Epithelial cell of proximal tubule (primary cell): ENCODE results near the gene PON3. TPM values are rescaled to one million over a fixed set of nuclear protein-coding genes. Genes with fewer than 3 reads are reported as not detected.

Experiments
- DNase-seq: peaks from one replicate; pipeline ENCODE4 v3.0.0-alpha.2; 2011; ENCODE audit warnings: low read depth
- H3K4me3 ChIP-seq: 2 replicates; pipeline ENCODE4 v1.5.1; 2011; ENCODE audit warnings: low read depth, mild to moderate bottlenecking, low read length
- total RNA-seq: library from RNA; depleted of rRNA; stranded (reverse); fragments of >200 nt; gene quantifications from 2 replicates; pipeline ENCODE4 v1.2.3, GENCODE V29; 2015
- TF ChIP-seq, protein P1 (sequence below): conservative IDR thresholded peaks from 2 replicates; pipeline ENCODE4 v1.5.1; 2012; ENCODE audit warnings: low read depth, mild to moderate bottlenecking, low read length

PON3 gene
- total RNA-seq, 1 donor from 2014 or later = not detected

DNA sequence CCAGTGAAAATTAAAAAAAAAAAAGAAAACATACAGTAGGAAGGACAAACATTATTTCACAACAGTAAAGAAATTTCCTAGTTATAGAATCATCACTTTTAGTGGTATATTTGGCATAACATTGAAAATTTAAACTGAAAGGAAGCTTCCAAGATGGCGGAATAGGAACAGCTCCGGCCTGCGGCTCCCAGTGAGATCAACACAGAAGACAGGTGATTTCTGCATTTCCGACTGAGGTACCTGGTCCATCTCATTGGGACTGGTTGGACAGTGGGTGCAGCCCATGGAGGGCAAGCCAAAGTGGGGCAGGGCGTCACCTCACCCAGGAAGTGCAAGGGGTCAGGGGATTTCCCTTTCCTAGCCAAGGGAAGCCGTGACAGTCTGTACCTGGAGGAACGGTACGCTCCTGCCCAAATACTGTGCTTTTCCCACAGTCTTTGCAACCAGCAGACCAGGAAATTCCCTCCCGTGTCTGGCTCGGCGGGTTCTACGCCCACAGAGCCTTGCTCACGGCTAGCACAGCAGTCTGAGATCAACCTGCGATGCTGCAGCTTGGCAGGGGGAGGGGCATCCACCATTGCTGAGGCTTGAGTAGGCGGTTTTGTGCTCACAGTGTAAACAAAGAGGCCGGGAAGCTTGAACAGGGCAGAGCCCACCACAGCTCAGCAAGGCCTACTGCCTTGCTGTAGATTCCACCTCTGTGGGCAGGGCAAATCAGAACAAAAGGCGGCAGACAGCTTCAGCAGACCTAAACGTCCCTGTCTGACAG is 19.4 kb downstream of the PON3 start:
- no peak overlapping the region for H3K4me3 ChIP-seq
- TF ChIP-seq, protein P1, sequence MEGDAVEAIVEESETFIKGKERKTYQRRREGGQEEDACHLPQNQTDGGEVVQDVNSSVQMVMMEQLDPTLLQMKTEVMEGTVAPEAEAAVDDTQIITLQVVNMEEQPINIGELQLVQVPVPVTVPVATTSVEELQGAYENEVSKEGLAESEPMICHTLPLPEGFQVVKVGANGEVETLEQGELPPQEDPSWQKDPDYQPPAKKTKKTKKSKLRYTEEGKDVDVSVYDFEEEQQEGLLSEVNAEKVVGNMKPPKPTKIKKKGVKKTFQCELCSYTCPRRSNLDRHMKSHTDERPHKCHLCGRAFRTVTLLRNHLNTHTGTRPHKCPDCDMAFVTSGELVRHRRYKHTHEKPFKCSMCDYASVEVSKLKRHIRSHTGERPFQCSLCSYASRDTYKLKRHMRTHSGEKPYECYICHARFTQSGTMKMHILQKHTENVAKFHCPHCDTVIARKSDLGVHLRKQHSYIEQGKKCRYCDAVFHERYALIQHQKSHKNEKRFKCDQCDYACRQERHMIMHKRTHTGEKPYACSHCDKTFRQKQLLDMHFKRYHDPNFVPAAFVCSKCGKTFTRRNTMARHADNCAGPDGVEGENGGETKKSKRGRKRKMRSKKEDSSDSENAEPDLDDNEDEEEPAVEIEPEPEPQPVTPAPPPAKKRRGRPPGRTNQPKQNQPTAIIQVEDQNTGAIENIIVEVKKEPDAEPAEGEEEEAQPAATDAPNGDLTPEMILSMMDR = no peak
- no peak for DNase-seq

DNA sequence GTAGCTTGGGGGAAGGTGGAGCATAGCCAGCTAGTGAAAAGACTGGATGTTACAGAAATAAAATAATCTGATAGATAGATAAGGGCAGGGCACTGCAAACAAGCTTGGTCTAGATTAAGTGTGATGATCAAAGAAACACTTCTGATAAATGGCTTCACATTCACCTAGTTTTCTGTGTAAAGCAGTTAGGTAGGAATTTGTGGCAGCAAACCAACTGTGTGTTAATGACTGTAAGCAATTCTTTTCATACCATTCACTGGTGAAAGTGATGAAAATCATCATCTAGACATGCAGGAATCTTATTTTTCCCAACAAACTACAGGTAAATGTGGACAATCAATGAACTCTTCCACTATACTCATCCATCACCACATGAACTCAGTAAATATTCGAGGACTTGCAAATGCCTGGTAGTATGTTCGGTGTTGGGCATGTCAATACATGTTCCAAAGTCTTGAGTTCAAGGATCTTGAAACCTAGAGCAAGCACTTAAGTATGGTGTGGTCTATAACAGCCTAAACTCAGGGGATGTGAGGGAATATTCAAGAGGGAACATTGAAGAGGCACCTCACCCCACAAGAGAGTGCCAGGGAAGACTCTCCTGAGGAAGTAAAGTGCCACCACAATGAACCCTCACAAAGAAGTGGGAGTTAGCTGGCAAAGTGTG is 20.5 kb downstream of the PON3 start:
- DNase-seq = no peak
- TF ChIP-seq, protein P1 = no peak
- H3K4me3 ChIP-seq = no peak overlapping the region

DNA sequence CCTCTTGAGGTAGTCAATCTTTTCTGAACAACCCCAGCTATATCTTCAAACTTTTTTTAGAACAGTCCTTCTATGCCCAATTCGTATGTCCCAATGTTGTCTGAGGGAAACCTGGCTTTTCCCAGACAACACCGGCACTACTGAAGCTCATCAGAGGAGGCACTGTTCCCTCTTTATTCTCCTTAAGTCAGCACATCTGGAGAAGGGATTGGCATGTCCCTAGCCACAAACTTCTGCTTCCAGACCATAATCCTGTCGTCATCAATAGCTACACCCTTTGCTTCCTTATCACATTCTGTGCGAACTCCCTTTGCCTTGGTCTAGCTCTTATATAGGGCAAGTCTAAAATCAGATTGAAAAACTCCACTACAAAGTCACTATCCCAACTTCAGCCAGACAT is 22.9 kb downstream of the PON3 start:
- TF ChIP-seq, protein P1 = no peak
- no peak overlapping the region for H3K4me3 ChIP-seq
- DNase-seq = no peak

DNA sequence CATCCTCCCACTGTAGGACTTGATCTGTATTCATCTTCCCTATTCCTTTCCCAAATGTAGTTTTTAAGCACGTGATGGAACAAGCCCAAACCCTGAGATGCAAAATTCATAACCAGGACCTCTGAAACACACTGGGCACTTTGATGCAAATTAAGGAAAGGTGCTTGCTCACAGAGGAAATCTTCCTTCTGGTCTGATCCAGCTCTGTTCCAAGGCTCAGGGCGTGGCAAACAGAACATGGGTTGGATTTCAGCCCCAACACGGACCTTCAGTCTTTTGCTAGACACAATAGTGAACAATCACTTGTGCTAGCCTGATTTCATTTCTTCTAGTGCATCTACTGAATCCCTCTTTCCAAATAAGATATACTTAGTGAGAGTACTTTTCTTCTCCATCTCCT is 27.9 kb downstream of the PON3 start:
- TF ChIP-seq, protein P1 = no peak
- H3K4me3 ChIP-seq = no peak overlapping the region
- no peak for DNase-seq

DNA sequence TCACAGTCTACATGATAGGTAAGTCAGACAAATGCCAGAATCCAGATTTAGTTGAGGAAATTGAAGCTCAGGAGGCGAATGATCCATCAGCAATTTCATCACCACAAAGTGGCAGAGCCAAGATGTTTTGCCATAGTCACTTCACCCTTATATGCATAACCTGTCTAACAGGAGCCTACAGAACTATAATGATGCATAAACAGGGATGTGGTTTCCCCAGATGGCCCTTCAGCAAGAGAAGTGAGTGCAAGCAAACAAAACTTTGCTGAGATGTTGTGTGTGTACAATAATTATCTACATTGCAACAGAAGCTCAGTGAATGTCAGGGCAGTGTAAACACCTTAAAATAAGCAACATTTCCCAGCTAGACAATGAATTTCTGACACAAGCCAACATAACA is 28.6 kb downstream of the PON3 start:
- TF ChIP-seq, protein P1 = no peak
- no peak overlapping the region for H3K4me3 ChIP-seq
- no peak for DNase-seq

DNA sequence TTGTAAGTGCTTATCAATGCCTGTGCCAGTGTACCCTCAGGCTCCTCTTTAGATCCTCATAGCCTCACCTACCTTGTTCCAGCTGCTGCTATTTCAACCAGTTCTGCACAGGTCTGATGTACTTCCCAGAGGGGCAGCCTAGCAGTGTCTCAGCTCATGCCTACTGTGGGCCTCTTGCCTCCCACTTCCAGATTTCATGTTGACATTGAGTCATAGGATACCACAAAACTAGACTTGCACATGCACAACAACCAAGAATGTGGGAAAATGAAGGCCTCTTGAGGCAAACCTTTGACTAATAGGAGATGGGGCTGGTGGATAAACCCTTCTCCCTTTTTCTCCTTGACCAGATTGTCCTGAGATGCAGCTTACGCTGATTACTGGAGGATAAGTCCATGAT is 31.0 kb downstream of the PON3 start:
- no peak overlapping the region for H3K4me3 ChIP-seq
- TF ChIP-seq, protein P1 = no peak
- DNase-seq = peak; percentile 13
